Loucy (cell line): Measurements from ENCODE around the gene CYSLTR2.

Experiments used
- CTCF ChIP-seq: fragments of 200-600 bp; sonication (generic); conservative IDR thresholded peaks from 2 replicates; pipeline ENCODE4 v1.5.1; 2014; ENCODE audit warnings: mild to moderate bottlenecking, antibody characterized with exemption, low read length
- EZH2phosphoT487 ChIP-seq: fragments of 200-600 bp; IDR thresholded peaks from 2 replicates; pipeline ENCODE4 v1.6.1; 2018; ENCODE audit warnings: antibody characterized with exemption, mild to moderate bottlenecking, moderate library complexity, borderline replicate concordance

GRCh38 chr13:48653472-48653939, at the start of gene CYSLTR2:
- TF ChIP-seq CTCF: no peak
- TF ChIP-seq EZH2phosphoT487: no peak
